Calu3 (cell line): ENCODE measurements around the gene GLI3. TPM values are rescaled to one million over a fixed set of nuclear protein-coding genes. Genes with fewer than 3 reads are reported as not detected.

ENCODE experiments used
- BruUV-seq: library from RNA; stranded (reverse); fragments of 400-500 nt; replicated peaks from 2 replicates; lab custom pipeline; 2021; lab: Mats Ljungman, UMichigan
- CTCF ChIA-PET: fragments of 300-600 bp; sonication (Branson Sonifier 250); formaldehyde crosslinking; loops from one replicate; lab custom pipeline; 2022; ENCODE audit warnings: antibody characterized with exemption; lab: Charles Lee
- DNase-seq: peaks from one replicate; pipeline ENCODE4 v3.0.0; 2022
- H3K27ac Mint-ChIP-seq: one replicate; pipeline ENCODE4 v1.8.0; 2022; ENCODE audit warnings: mixed read lengths; ENCODE audit not compliant: unreplicated experiment
- H3K27me3 Mint-ChIP-seq: one replicate; pipeline ENCODE4 v1.8.0; 2022; ENCODE audit warnings: mixed read lengths; ENCODE audit not compliant: unreplicated experiment
- H3K36me3 Mint-ChIP-seq: one replicate; pipeline ENCODE4 v1.8.0; 2022; ENCODE audit warnings: mild to moderate bottlenecking, moderate library complexity, mixed read lengths; ENCODE audit not compliant: insufficient read depth, unreplicated experiment
- H3K4me1 Mint-ChIP-seq: one replicate; pipeline ENCODE4 v1.8.0; 2022; ENCODE audit warnings: mild to moderate bottlenecking, low read depth, mixed read lengths; ENCODE audit not compliant: unreplicated experiment
- H3K4me3 Mint-ChIP-seq: one replicate; pipeline ENCODE4 v1.8.0; 2022; ENCODE audit warnings: mild to moderate bottlenecking, low read depth, moderate library complexity, mixed read lengths; ENCODE audit not compliant: unreplicated experiment
- H3K9me3 Mint-ChIP-seq: one replicate; pipeline ENCODE4 v1.8.0; 2022; ENCODE audit warnings: low read depth, mixed read lengths; ENCODE audit not compliant: unreplicated experiment
- intact Hi-C: fragments of 100-400 bp; cut with micrococcal nuclease; formaldehyde crosslinking; loops from one replicate; pipeline ENCODE4 v1.10.0; 2022; ENCODE audit not compliant: unreplicated experiment
- total RNA-seq: library from RNA; stranded (reverse); gene quantifications from 2 replicates; pipeline ENCODE4 v1.2.3, GENCODE V29; 2022
- TF ChIP-seq, protein P1 (sequence below): fragments of 200-600 bp; IDR thresholded peaks from one replicate; pipeline ENCODE4 v1.8.0; 2022; ENCODE audit warnings: antibody characterized with exemption; ENCODE audit not compliant: unreplicated experiment

The GLI3 gene
- total RNA-seq, 1 experiment from 2014 or later, result not detected

DNA sequence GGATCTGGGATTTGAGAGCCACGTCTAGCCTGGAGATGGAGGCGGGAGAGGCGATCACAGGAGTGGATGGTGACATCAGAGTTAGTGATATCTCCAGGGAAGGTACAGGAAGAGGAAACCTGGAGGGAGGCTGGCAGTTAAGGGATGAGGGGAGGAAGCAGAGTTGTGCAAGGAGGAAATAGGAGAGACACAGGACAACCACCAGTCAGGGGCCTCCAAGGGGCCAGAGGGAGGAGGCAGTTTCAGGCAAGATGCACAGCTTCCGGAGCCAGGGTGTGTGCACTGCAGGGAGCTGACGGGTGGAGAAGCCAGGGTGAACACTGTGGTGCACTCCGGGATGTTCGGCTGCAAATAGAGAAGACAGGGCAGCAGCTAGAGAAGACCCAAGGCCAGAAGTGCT, 141.2 kb downstream of the GLI3 start:
- Mint-ChIP-seq H3K4me3 (no peak overlapping the region), H3K9me3 (peaks cover 9% of the 10 kb centered on the region), H3K4me1 (no peaks in the 10 kb centered on the region), H3K27ac (no peak overlapping the region), H3K27me3 (peaks cover 41% of the 10 kb centered on the region), H3K36me3 (no peaks in the 10 kb centered on the region)
- no peak for DNase-seq
- CTCF ChIA-PET, result no interaction called here
- intact Hi-C loops, result no loop called here
- TF ChIP-seq, protein P1, sequence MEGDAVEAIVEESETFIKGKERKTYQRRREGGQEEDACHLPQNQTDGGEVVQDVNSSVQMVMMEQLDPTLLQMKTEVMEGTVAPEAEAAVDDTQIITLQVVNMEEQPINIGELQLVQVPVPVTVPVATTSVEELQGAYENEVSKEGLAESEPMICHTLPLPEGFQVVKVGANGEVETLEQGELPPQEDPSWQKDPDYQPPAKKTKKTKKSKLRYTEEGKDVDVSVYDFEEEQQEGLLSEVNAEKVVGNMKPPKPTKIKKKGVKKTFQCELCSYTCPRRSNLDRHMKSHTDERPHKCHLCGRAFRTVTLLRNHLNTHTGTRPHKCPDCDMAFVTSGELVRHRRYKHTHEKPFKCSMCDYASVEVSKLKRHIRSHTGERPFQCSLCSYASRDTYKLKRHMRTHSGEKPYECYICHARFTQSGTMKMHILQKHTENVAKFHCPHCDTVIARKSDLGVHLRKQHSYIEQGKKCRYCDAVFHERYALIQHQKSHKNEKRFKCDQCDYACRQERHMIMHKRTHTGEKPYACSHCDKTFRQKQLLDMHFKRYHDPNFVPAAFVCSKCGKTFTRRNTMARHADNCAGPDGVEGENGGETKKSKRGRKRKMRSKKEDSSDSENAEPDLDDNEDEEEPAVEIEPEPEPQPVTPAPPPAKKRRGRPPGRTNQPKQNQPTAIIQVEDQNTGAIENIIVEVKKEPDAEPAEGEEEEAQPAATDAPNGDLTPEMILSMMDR, result no peak
- no TSS peak for BruUV-seq

DNA sequence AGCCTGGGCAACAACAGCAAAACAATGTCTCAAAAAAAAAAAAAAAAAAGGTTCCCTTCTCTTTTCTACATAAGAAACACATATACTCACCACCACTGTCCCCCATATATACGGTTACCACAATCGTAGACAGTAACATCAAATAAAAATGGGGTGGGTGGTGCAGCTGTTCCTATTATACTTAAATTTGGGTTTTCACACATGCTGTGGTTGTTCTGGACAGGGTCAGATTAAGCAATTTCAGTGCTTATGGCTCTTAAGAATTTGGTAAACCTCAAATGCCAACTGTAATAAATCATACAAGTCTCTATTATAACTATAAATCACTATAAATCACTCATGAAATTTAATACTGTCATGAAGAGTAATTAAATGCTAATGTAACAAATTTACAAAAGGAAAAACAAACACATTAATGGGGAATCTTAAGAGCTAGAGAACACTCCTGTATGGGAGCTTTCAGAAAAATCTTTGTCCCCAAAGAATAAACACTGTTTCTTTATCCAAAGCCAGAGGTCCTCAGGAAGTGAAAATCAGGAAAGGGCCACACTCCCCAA, 143.6 kb downstream of the GLI3 start:
- H3K4me1 Mint-ChIP-seq, result no peaks in the 10 kb centered on the region
- CTCF ChIA-PET, result interaction anchor here (0.6 to 0.7 kb wide), 2 partner anchors 119 to 1213 kb away, joined by 4 read pairs; no protein-coding TSS in a partner anchor
- DNase-seq, result no peak
- H3K36me3 Mint-ChIP-seq, result no peaks in the 10 kb centered on the region
- intact Hi-C loops, result no loop called here
- peaks cover 10% of the 10 kb centered on the region for H3K9me3 Mint-ChIP-seq
- H3K27ac Mint-ChIP-seq, result no peak overlapping the region
- BruUV-seq, result no TSS peak
- H3K27me3 Mint-ChIP-seq, result peaks cover 40% of the 10 kb centered on the region
- no peak overlapping the region for H3K4me3 Mint-ChIP-seq
- TF ChIP-seq, protein P1, result no peak

DNA sequence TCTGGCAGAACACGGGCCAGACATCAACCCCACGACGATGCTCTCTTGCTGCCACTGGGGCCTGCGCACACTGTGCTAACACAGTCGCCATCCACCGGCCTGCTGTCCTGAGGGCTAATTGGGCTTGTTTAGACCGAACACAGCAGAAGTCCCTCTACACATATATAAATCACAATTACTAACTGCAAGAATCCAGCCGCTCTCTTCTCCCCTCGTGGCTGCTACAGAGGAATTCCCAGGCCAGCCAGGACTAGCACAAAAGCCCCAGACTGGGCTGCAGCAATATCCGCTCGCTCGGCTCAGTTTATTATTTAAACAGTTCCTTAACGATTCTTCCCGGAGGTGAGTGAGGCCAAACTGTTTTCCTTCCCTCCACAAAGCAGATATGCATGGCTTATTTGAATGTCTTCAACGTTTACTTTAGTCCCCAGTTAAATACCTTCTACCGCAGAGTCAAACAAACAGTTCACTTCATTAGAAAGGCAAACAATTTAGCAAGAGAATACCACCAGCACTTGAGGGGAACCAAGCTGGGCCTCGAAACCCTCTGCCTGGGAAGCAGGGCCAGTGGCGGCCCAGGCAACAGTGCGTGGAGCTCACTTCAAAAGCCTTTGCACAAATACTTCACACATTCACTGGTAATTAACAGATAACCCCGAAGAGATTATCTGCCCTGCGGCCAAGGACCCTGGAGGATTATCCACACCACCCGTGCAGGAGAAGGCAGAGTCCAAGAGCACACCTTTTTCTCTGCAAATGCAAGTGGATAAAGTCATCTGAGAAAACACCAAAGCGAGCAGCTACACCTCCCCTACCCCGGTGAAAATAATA, 145.3 kb downstream of the GLI3 start:
- Mint-ChIP-seq H3K9me3 (peaks cover 12% of the 10 kb centered on the region), H3K4me3 (no peak overlapping the region), H3K27me3 (peaks cover 38% of the 10 kb centered on the region), H3K27ac (no peak overlapping the region), H3K4me1 (no peaks in the 10 kb centered on the region), H3K36me3 (no peaks in the 10 kb centered on the region)
- TF ChIP-seq, protein P1, result no peak
- DNase-seq, result no peak
- BruUV-seq, result no TSS peak
- intact Hi-C loops, result no loop called here
- CTCF ChIA-PET, result no interaction called here

DNA sequence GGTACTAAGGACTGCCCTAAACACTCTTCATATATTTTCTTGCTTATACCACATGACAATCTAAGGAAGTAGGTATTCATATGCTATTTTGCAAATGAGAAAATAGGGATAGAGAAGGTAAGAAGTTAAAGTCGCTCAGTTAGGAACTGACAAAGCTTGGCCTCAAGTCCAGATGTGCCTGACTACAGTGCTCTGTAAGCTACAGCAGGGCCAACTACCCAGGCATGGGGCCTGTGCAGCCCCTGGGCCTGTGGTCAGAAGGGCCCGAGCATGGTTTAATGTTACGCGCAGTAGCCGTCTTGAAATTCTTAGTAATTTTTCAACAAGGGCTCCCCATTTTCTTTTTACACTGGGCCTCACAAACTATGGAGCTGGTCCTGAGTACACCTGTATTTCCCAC, 146.2 kb downstream of the GLI3 start:
- Mint-ChIP-seq H3K27me3 (peaks cover 30% of the 10 kb centered on the region), H3K4me1 (no peaks in the 10 kb centered on the region), H3K27ac (no peak overlapping the region), H3K9me3 (peaks cover 12% of the 10 kb centered on the region), H3K36me3 (no peaks in the 10 kb centered on the region), H3K4me3 (no peak overlapping the region)
- TF ChIP-seq, protein P1, result no peak
- DNase-seq, result no peak
- intact Hi-C loops, result no loop called here
- BruUV-seq, result no TSS peak
- CTCF ChIA-PET, result no interaction called here
